Ovary (tissue), 9 donors: Measurements from ENCODE around the gene PDE3B. TPM values are rescaled to one million over a fixed set of nuclear protein-coding genes. Genes with fewer than 3 reads are reported as not detected.
"Not testable (repeated sequence)": the region's sequence is repeated elsewhere in the genome, so short reads cannot be mapped to it uniquely, and the experiment has no call there.

ENCODE experiments used
- DNase-seq, 5 donors: peaks; one replicate each; pipeline ENCODE4 v3.0.0-alpha.2; 2019 to 2020
- H3K27ac ChIP-seq, 2 donors: fragments of 200-600 bp; one replicate each; pipeline versions ENCODE4 v1.5.1 to v1.8.0; 2019 to 2022
- H3K27me3 ChIP-seq: fragments of 200-600 bp; one replicate; pipeline ENCODE4 v1.8.0; 2022
- H3K36me3 ChIP-seq: fragments of 200-600 bp; sonication (generic); one replicate; pipeline ENCODE4 v1.5.1; 2019
- H3K4me1 ChIP-seq: one replicate; pipeline ENCODE4 v1.8.1; 2013; ENCODE audit warnings: mild to moderate bottlenecking, moderate library complexity; ENCODE audit not compliant: insufficient read depth
- H3K4me3 ChIP-seq: fragments of 200-600 bp; sonication (generic); one replicate; pipeline ENCODE4 v1.5.1; 2017
- H3K9me3 ChIP-seq, 2 donors: fragments of 200-600 bp in 1 of 2; sonication (generic) in 1 of 2; one replicate each; pipeline versions ENCODE4 v1.5.1 to v1.8.1; 2013 to 2019; ENCODE audit warnings: mild to moderate bottlenecking in 1 of 2, moderate library complexity in 1 of 2
- CTCF ChIP-seq, 3 donors: fragments of 450-650 bp in 2 of 3; fragments of 200-600 bp in 1 of 3; IDR thresholded peaks; one replicate each; pipeline versions ENCODE4 v1.5.1 to v1.8.0; 2016 to 2022; ENCODE audit warnings: antibody characterized with exemption in 3 of 3, mild to moderate bottlenecking in 1 of 3
- EP300 ChIP-seq: sonication (generic); formaldehyde crosslinking; IDR thresholded peaks from one replicate; pipeline ENCODE4 v1.6.1; 2017; ENCODE audit warnings: antibody characterized with exemption
- POLR2A ChIP-seq: fragments of 450-650 bp; IDR thresholded peaks from one replicate; pipeline ENCODE4 v1.6.1; 2017; ENCODE audit warnings: antibody characterized with exemption, mild to moderate bottlenecking, moderate library complexity
- WGBS, 3 donors: extraction: QIAGEN DNeasy Blood & Tissue Kit in 1 of 3; methylation state at CpG; one replicate each; pipeline versions ENCODE4 v1.1.5 to v1.1.7; 2013 to 2017; 5-methylcytosine and 5-hydroxymethylcytosine counted together
- intact Hi-C, 4 donors: fragments of 100-400 bp; cut with DNase I; formaldehyde crosslinking; loops; one replicate each; pipeline versions ENCODE4 v1.11.0 to v1.15.1; 2022 to 2023
- polyA plus RNA-seq, 2 donors: library from polyadenylated mRNA; stranded (reverse); fragments of 200-250 nt in 1 of 2; fragments of 350-450 nt in 1 of 2; fragmentation: Illumina TruSeq in 1 of 2; extraction: RNeasy Lipid Tissue Mini Kit (QIAGEN cat#74804) in 1 of 2; gene quantifications; one replicate each; pipeline ENCODE4 v1.2.3, GENCODE V29; 2013 to 2014
- total RNA-seq, 7 donors: library from RNA; depleted of rRNA in 2 of 7; stranded (reverse); fragments of >200 nt in 2 of 7; fragmentation: NEBNext Ultra II Directional in 3 of 7; extraction: Animal tissue kit (Norgen Biotek cat#: 25700) in 3 of 7; gene quantifications; one replicate each; pipeline versions ENCODE4 v1.1.0 to v1.2.4, GENCODE V29; 2016 to 2023
- donor health status: DM: no; HTN: no; CAD: no; lungs with moderate emphysema.
- donor health status: DM: no; HTN: no; CAD: no.
- donor health status: Bipolar disorder and iron deficiency.
- donor health status: DM: yes; HTN: yes; CAD: no.
- donor health status: DM: no; HTN: no; CAD: no.
- donor health status: DM: yes; HTN: yes; CAD: no.

Gene PDE3B
- total and polyA plus RNA-seq, 9 donors = 0.13 to 5.9 (median 1.2) TPM

GRCh38 chr11:14626650-14627049 lies 17.0 kb upstream of the PDE3B start:
- H3K27ac ChIP-seq = no peak overlapping the region
- no peaks in the 10 kb centered on the region for H3K36me3 ChIP-seq
- no peak overlapping the region for H3K4me3 ChIP-seq
- TF ChIP-seq EP300 = no peak
- no peak for TF ChIP-seq CTCF (IDR thresholded peaks at IDR 0.05)
- TF ChIP-seq POLR2A = no peak
- H3K27me3 ChIP-seq = no peaks in the 10 kb centered on the region
- intact Hi-C loops = no loop called here
- no peaks in the 10 kb centered on the region for H3K9me3 ChIP-seq
- H3K4me1 ChIP-seq = no peaks in the 10 kb centered on the region
- no peak for DNase-seq
- 48 to 60% (median 51%) methylated on average over 3 of the region's 3 CpGs for WGBS, 3 donors

- H3K4me1 ChIP-seq, H3K4me3 ChIP-seq, H3K36me3 ChIP-seq, intact Hi-C loops, H3K27ac ChIP-seq, H3K9me3 ChIP-seq, H3K27me3 ChIP-seq, DNase-seq: not testable (repeated sequence)
- whole genome bisulfite sequencing, 3 donors = 86 to 90% (median 88%) methylated on average over 20 to 25 of the region's 26 CpGs
Observed at GRCh38 chr11:14633506-14634224, 9.9 kb upstream of the PDE3B start.

- Histone ChIP-seq H3K36me3 (no peaks in the 10 kb centered on the region), H3K4me3 (no peak overlapping the region), H3K9me3 (no peaks in the 10 kb centered on the region), H3K4me1 (no peaks in the 10 kb centered on the region), H3K27ac (no peak overlapping the region), H3K27me3 (no peaks in the 10 kb centered on the region)
- TF ChIP-seq CTCF (IDR thresholded peaks at IDR 0.05) (no peak), EP300 (no peak), POLR2A (no peak)
- 12 to 35% (median 17%) methylated on average over 1 of the region's 1 CpG for WGBS, 3 donors
- intact Hi-C loops = no loop called here
- DNase-seq = no peak
Observed at GRCh38 chr11:14634813-14635212, 8.8 kb upstream of the PDE3B start.

- intact Hi-C loops = no loop called here
- Histone ChIP-seq H3K36me3 (no peaks in the 10 kb centered on the region), H3K27me3 (no peaks in the 10 kb centered on the region), H3K4me3 (no peak overlapping the region), H3K9me3 (no peaks in the 10 kb centered on the region), H3K27ac (no peak overlapping the region), H3K4me1 (no peaks in the 10 kb centered on the region)
- TF ChIP-seq EP300 (no peak), CTCF (IDR thresholded peaks at IDR 0.05) (no peak), POLR2A (no peak)
- no peak for DNase-seq
- 24 to 43% (median 34%) methylated on average over 1 of the region's 1 CpG for WGBS, 3 donors
Observed at GRCh38 chr11:14635546-14635945, 8.1 kb upstream of the PDE3B start.

GRCh38 chr11:14636119-14636518 lies 7.5 kb upstream of the PDE3B start:
- WGBS, 3 donors = 70 to 82% (median 71%) methylated on average over 1 of the region's 1 CpG
- H3K27ac ChIP-seq = no peak overlapping the region
- DNase-seq = no peak
- TF ChIP-seq POLR2A = no peak
- TF ChIP-seq EP300 = no peak
- no peak for TF ChIP-seq CTCF (IDR thresholded peaks at IDR 0.05)
- no peaks in the 10 kb centered on the region for H3K27me3 ChIP-seq
- H3K4me3 ChIP-seq = no peak overlapping the region
- H3K36me3 ChIP-seq = no peaks in the 10 kb centered on the region
- H3K9me3 ChIP-seq = no peaks in the 10 kb centered on the region
- intact Hi-C loops = no loop called here
- H3K4me1 ChIP-seq = no peaks in the 10 kb centered on the region
